ENCODE measurements around the gene CASTOR1.

DNA sequence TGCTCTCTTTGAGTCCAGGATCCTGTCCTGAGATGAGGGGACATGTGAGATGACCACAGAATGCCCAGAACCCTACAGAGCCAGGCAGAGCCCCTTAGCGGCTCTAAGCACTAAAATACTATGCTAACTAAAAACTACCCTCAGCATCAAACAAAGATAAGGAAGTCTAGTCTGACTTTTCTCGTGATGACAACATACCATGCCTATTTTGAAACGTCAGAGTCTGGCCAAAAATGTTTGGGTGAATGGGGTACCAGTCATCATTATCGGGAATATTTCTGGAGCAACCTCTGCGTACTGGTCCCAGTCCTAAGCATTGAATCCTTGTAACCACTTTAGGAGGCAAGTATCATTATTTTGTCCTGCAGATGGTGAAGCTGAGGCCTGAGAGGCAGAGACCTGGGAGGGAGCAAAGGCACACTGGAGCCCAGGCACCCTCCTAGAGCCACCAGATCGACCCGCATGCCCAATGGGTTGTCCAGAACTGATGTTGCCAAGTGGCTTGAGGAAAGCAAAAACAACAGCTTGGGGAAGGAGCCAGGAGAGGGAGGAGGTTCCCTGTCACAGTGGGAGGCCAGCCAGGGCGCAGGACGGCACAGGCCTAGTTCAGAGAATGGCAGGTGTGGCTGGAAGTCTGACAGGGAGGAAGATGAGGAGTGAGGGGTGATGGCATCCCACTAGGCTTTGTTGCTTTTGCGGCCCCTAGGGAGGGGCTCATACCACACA is 15.4 kb downstream of the CASTOR1 start:
- TF ChIP-seq CTCF (IDR thresholded peaks at IDR 0.05; ENCODE audit: low read length) = no peak
- no peak for TF ChIP-seq EZH2 (IDR thresholded peaks at IDR 0.05; ENCODE audit: borderline replicate concordance, low read length)
